Measurements from ENCODE around the gene SEC61A1. TPM values are rescaled to one million over a fixed set of nuclear protein-coding genes. Genes with fewer than 3 reads are reported as not detected.

Gene SEC61A1
- total RNA-seq, 2 experiments from 2014 or later, result 159 to 167 TPM

DNA sequence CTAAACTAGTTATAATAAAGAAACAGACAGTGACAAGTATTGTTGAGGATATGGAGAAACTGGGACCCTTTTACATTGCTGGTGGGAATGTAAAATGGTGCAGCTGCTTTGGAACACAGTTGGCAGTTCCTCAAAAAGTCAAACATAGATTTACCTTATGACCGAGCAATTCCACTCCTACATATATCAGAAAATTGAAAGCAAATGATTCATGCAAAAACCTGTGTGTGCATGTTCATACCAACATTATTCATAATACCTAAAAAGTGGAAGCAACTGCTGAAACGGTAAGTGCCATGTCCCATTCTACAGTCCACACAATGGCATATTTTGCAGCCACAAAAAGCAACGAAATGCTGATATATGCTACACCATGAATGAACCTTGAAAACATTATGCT lies 12.2 kb upstream of the SEC61A1 start:
- CTCF ChIA-PET, result interaction anchor here (1.2 kb wide), 1 partner anchor 16 kb away, joined by 3 read pairs; no protein-coding TSS in a partner anchor
- POLR2A ChIA-PET, result no interaction called here

DNA sequence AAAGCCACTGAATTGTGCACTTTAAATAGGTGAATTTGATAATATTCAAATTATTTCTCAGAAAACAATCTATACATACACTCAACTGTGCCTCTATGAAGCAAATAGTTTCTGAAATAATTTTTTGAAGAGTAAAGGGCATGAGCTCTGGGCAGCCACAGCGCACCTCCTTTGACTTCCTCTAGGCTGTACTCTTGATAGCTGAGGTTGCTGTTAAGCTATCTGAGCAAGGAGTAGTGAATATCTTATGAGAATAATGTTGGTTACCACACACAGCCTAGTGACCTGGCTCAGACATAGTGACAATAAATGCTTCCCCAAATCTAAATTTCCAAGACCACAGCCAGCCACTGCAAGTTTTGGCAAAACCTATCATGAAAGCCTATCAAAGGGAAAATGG lies 11.6 kb upstream of the SEC61A1 start:
- H3K36me3 Mint-ChIP-seq (ENCODE audit: low read depth), result no peaks in the 10 kb centered on the region
- POLR2A ChIA-PET, result no interaction called here
- H3K27ac Mint-ChIP-seq, result no peak overlapping the region
- H3K4me1 Mint-ChIP-seq, result no peaks in the 10 kb centered on the region
- peaks cover 37% of the 10 kb centered on the region for H3K27me3 Mint-ChIP-seq
- CTCF ChIA-PET, result no interaction called here
- no peak overlapping the region for H3K4me3 Mint-ChIP-seq
- H3K9me3 Mint-ChIP-seq, result no peaks in the 10 kb centered on the region
- no peak for DNase-seq

More for the DNA sequence above, 12.2 kb upstream of the SEC61A1 start:
- H3K27me3 Mint-ChIP-seq, result peaks cover 36% of the 10 kb centered on the region
- no peak overlapping the region for H3K4me3 Mint-ChIP-seq
- no peak for DNase-seq
- no peaks in the 10 kb centered on the region for H3K36me3 Mint-ChIP-seq (ENCODE audit: low read depth)
- no peak overlapping the region for H3K27ac Mint-ChIP-seq
- H3K9me3 Mint-ChIP-seq, result no peaks in the 10 kb centered on the region
- no peaks in the 10 kb centered on the region for H3K4me1 Mint-ChIP-seq

DNA sequence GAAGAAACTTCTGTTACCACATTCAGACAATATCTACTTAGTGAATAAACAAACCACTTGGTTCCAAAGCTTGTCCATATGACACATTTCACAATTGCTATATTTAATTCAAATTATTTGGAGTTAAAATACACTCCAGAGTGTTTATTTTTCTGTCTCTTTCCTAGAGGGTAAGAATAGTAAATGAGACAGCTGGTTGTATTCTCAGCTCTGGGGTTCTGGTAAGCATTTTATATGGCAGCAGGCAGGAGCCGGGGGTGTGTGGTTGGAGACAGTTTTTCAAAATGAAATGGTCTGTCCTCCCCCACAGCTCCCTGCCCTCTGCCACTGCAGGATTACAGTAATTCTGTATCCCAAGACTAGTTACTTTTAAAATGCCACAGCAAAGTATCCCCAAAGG lies 10.9 kb upstream of the SEC61A1 start:
- Mint-ChIP-seq H3K27me3 (peaks cover 38% of the 10 kb centered on the region), H3K9me3 (no peaks in the 10 kb centered on the region), H3K36me3 (ENCODE audit: low read depth) (no peaks in the 10 kb centered on the region), H3K4me3 (no peak overlapping the region), H3K4me1 (no peaks in the 10 kb centered on the region), H3K27ac (no peak overlapping the region)
- CTCF ChIA-PET, result no interaction called here
- POLR2A ChIA-PET, result no interaction called here
- DNase-seq, result no peak

DNA sequence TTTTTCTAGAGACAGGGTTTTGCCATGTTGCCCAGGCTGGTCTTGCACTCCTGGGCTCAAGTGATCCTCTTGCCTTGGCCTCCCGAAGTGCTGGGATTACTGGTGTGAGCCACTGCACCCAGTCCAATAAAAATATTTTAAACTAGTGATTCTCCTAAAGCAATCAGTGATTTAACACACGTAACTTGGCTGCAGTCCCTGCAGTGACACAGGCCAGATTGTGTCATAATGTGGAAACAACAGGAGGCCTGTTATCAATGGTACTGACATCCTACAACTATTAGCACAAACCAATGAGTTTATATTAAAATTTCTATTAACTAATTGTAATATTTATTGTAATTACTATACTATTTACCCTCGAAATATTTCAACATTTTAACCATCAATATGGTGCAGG lies 1.6 kb upstream of the SEC61A1 start:
- Mint-ChIP-seq H3K4me1 (peaks cover 37% of the 10 kb centered on the region), H3K27ac (no peak overlapping the region), H3K4me3 (peak overlapping the region; percentile 99), H3K9me3 (no peaks in the 10 kb centered on the region), H3K27me3 (peaks cover 18% of the 10 kb centered on the region), H3K36me3 (ENCODE audit: low read depth) (peaks cover 28% of the 10 kb centered on the region)
- ChIA-PET CTCF (no interaction called here), POLR2A (no interaction called here)
- no peak for DNase-seq

DNA sequence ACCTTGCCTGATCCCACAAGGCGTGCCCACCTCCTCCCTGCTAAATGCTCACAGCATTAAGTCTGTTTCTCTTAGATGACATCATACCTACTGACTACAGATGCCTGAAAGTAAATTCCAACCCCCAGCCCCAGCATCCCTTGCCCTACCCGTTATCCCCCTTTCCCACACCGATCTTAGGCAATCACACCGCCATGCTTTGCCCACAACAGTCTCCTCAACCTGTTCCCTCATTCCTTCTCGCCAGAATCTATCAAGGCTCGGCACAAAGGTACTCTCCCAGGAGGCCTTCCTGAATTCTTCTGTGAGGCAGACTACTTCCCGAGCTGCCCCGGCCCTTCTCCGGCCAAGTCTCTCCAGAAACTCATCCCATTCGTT lies 789 bp upstream of the SEC61A1 start:
- no peak for DNase-seq
- peaks cover 14% of the 10 kb centered on the region for H3K27me3 Mint-ChIP-seq
- peak overlapping the region; percentile 90 for H3K27ac Mint-ChIP-seq
- peak overlapping the region; percentile 99 for H3K4me3 Mint-ChIP-seq
- no peaks in the 10 kb centered on the region for H3K9me3 Mint-ChIP-seq
- H3K36me3 Mint-ChIP-seq (ENCODE audit: low read depth), result peaks cover 32% of the 10 kb centered on the region
- POLR2A ChIA-PET, result no interaction called here
- CTCF ChIA-PET, result interaction anchor here (1.2 kb wide), 1 partner anchor 15 kb away, joined by 3 read pairs; no protein-coding TSS in a partner anchor
- H3K4me1 Mint-ChIP-seq, result peaks cover 42% of the 10 kb centered on the region

DNA sequence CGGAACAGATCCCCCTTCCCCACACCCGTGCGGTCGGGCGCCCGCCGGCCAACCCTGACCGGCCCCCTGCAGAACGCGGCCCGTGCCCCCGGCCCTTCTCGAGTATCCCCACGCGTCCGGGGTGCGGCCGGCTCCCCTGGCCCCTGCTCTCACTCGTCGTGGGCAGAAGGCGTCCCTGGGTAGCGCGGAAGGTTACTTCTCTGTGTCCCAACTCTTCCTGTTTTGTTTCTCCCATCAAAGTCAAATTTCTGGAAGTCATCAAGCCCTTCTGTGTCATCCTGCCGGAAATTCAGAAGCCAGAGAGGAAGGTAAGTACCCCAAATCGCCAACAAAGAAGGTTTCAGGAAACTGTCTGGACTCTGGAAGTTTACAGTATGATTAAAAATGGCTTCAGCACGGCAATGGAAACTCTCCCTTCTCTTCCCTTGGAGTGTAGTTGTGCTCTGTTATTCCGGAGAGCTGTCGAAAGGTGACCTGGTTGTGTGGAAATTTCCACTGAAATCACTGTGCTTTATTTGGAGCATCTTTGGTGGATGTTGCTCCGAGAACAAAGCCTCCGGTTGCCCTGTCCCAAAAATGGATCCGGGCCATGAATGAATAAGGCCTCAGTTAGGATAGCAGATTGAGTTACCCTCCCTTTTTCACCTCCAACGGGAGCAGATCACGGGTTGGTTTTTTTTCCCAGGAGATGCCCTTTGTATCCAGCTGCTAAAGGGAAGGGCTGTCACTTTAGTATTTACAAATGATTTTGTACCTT lies 536 bp downstream of the SEC61A1 start:
- Mint-ChIP-seq H3K27me3 (peaks cover 9% of the 10 kb centered on the region), H3K36me3 (ENCODE audit: low read depth) (peaks cover 39% of the 10 kb centered on the region), H3K4me3 (peak overlapping the region; percentile 99), H3K4me1 (peaks cover 46% of the 10 kb centered on the region), H3K9me3 (no peaks in the 10 kb centered on the region), H3K27ac (peak overlapping the region; percentile 99)
- no peak for DNase-seq
- POLR2A ChIA-PET, result no interaction called here
- CTCF ChIA-PET, result interaction anchor here (1.2 to 1.4 kb wide), 2 partner anchors 14 to 25 kb away, joined by 3 to 4 read pairs; no protein-coding TSS in a partner anchor

DNA sequence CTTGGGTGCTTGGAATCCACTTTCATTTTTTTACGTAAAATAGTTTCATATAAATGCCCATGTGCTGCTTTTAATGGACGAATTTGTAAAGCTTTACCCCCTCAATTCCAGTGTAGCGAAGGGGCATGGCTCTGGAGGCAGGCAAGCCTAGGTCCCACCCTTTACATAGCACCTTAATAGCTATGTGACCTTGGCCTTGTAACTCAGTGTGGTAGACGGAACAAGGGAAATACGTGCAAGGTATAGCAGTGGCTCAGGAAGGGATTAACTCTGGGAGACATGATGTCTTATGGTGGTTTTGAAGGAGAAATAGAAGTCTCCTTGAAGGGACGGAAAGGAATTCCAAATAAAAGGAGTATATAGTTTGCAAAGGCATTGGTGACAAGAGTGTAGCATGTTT lies 1.4 kb downstream of the SEC61A1 start:
- Mint-ChIP-seq H3K9me3 (no peaks in the 10 kb centered on the region), H3K27me3 (peaks cover 4% of the 10 kb centered on the region), H3K4me3 (peak overlapping the region; percentile 99), H3K4me1 (peaks cover 46% of the 10 kb centered on the region), H3K27ac (peak overlapping the region; percentile 74), H3K36me3 (ENCODE audit: low read depth) (peaks cover 40% of the 10 kb centered on the region)
- ChIA-PET CTCF (interaction anchor here (0.9 to 1.4 kb wide), 2 partner anchors 12 to 25 kb away, joined by 3 to 4 read pairs; no protein-coding TSS in a partner anchor), POLR2A (no interaction called here)
- DNase-seq, result no peak

DNA sequence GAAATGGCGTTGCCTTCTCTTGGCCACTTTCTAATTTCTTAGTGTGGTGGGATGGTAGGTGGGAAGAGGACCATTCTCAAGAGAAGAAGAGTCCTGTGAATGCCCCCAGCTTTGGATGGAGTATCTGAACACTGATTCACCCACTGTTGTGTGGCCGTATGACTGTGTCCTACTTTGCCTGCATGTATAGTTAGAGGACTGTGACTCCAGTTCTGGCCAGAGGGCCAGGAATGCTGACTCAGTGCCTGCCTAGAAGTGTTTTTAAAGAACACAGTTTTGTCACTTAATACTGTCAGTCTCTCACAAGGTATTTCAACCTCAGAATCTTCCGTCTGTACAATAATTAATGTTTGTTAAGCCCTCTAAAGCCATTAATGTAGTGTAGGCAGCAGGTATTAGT lies 2.1 kb downstream of the SEC61A1 start:
- ChIA-PET POLR2A (no interaction called here), CTCF (interaction anchor here (0.9 kb wide), 1 partner anchor 11 kb away, joined by 3 read pairs; no protein-coding TSS in a partner anchor)
- peak overlapping the region; percentile 43 for H3K27ac Mint-ChIP-seq
- peak overlapping the region; percentile 99 for H3K4me3 Mint-ChIP-seq
- H3K27me3 Mint-ChIP-seq, result no peaks in the 10 kb centered on the region
- no peak for DNase-seq
- H3K36me3 Mint-ChIP-seq (ENCODE audit: low read depth), result peaks cover 47% of the 10 kb centered on the region
- H3K9me3 Mint-ChIP-seq, result no peaks in the 10 kb centered on the region
- H3K4me1 Mint-ChIP-seq, result peaks cover 46% of the 10 kb centered on the region

DNA sequence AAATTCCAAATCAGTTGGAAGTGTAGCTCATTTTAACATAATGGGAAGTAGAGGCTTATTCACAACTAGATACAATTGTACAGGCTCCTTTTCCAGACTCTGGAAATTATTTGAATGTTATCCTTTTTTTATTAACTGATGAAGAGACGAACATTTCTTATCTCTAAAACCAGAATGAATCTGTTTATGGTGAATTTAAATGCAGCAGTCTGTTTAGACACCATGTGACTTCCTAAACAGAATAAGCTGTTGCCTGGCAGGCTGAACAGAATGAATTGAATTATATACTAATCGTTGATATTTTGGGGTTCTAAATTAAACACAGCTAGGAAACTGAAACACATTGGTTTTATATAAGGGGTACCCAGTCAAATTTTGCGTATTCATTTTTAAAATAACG lies 4.0 kb downstream of the SEC61A1 start:
- CTCF ChIA-PET, result interaction anchor here (0.7 to 1.5 kb wide), 3 partner anchors 8 to 449 kb away, joined by 3 read pairs; no protein-coding TSS in a partner anchor
- DNase-seq, result no peak
- H3K27ac Mint-ChIP-seq, result no peak overlapping the region
- H3K4me3 Mint-ChIP-seq, result no peak overlapping the region
- H3K9me3 Mint-ChIP-seq, result no peaks in the 10 kb centered on the region
- POLR2A ChIA-PET, result interaction anchor here (0.7 kb wide), 1 partner anchor 487 kb away, joined by 4 read pairs; no protein-coding TSS in a partner anchor
- no peaks in the 10 kb centered on the region for H3K27me3 Mint-ChIP-seq
- peaks cover 45% of the 10 kb centered on the region for H3K4me1 Mint-ChIP-seq
- H3K36me3 Mint-ChIP-seq (ENCODE audit: low read depth), result peaks cover 65% of the 10 kb centered on the region

DNA sequence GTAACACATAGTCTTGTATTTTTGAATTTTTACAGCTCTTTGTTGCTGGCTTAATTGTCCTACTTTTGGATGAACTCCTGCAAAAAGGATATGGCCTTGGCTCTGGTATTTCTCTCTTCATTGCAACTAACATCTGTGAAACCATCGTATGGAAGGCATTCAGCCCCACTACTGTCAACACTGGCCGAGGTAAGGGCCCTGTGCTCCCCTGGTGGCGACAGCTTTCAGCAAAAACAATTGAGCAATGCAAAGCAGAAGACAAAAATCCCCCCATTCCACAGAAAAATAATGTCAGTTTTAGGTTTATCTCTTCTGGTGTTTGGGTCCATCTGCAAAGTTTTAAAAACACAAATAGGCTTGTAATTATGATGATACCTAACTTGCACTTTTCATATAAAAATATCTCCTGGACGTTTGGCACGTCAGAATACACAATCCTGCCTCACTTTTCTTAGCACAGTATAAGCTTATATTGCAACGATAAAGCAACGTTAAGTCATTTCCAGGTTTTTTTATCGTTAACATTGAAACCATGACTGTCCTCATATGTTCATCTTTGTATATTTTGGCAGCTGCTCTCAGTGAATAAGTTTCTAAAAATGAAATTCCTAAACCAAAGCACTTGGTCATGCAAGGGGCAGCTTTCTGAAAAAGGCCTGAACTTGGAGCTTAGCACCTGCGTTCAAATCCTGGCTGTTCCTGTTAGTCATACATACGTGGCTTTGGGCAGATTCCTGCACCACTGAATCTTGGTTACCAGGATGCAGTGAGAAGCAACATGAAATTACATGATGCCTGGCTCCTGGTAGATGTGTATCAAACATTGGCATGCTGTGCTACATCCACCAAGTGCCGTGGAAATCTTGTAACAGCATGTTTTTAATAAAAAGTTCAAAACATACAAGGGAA lies 8.5 kb downstream of the SEC61A1 start:
- no peak overlapping the region for H3K4me3 Mint-ChIP-seq
- ChIA-PET CTCF (no interaction called here), POLR2A (no interaction called here)
- H3K27ac Mint-ChIP-seq, result no peak overlapping the region
- H3K27me3 Mint-ChIP-seq, result no peaks in the 10 kb centered on the region
- DNase-seq, result no peak
- peaks cover 74% of the 10 kb centered on the region for H3K36me3 Mint-ChIP-seq (ENCODE audit: low read depth)
- no peaks in the 10 kb centered on the region for H3K9me3 Mint-ChIP-seq
- H3K4me1 Mint-ChIP-seq, result peaks cover 14% of the 10 kb centered on the region

DNA sequence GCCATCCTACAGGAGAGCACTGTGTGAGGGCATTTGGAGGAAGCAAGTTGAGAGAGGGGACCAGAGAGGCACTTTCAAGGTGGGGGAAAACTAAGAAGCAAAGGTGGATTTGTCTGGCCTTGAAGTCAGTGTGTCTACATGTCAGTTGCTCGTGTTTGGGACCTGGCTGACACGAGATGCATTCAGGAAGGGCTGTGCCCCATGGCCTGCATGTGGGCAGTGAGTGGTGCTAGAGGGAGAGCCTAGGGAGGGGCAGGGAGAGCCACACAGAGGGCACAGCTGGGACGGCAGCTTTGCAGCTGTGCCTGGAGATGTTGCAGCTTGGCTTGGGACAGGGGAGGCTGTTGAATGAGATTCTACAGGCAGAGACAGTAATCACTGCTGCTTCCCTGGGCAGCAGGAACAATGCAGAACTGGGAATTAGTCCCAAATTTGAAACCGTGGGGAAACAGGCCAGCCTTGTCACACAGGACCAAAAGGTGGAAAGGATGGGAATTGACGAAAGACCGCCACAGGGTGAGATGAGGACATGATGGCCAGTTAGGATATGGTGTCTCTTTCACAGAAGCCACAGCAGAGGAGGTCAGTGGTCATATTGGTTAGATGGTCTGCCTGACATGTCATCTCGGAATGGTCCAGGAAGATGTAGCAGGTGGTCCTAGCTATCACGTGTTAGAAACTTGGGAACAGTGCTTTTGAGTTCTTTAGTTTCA lies 10.0 kb downstream of the SEC61A1 start:
- peaks cover 75% of the 10 kb centered on the region for H3K36me3 Mint-ChIP-seq (ENCODE audit: low read depth)
- ChIA-PET CTCF (no interaction called here), POLR2A (no interaction called here)
- no peak overlapping the region for H3K27ac Mint-ChIP-seq
- peaks cover 6% of the 10 kb centered on the region for H3K4me1 Mint-ChIP-seq
- H3K4me3 Mint-ChIP-seq, result no peak overlapping the region
- H3K27me3 Mint-ChIP-seq, result no peaks in the 10 kb centered on the region
- no peaks in the 10 kb centered on the region for H3K9me3 Mint-ChIP-seq
- DNase-seq, result no peak

DNA sequence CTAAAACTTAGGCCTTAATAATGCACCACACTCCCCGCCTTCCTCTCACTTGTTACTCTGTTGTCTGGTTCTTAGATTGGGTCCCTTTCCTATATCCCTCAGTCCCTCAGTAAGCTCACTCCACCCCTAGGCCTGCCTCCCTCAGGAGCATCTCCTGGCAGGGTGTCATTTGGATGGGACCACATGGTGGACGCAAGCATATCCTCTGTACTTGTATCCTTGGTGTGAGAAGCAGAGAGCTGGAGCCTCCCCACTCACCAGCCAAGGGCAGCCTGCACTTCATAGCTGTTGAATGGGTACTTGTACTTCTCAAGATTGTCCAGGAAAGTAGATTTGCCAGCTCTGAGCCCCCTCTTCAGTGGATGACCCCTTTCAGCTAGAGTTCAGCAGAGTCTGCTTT lies 11.6 kb downstream of the SEC61A1 start:
- Mint-ChIP-seq H3K27ac (peak overlapping the region; percentile 47), H3K4me1 (peaks cover 6% of the 10 kb centered on the region), H3K4me3 (no peak overlapping the region), H3K9me3 (no peaks in the 10 kb centered on the region), H3K27me3 (no peaks in the 10 kb centered on the region), H3K36me3 (ENCODE audit: low read depth) (peaks cover 83% of the 10 kb centered on the region)
- ChIA-PET POLR2A (no interaction called here), CTCF (interaction anchor here (1.1 kb wide), 1 partner anchor 8 kb away, joined by 3 read pairs; no protein-coding TSS in a partner anchor)
- DNase-seq, result no peak
